ENCODE measurements around the gene NOS1AP. TPM values are rescaled to one million over a fixed set of nuclear protein-coding genes. Genes with fewer than 3 reads are reported as not detected.

Gene NOS1AP
- total RNA-seq, 2 experiments from 2014 or later: not detected

DNA sequence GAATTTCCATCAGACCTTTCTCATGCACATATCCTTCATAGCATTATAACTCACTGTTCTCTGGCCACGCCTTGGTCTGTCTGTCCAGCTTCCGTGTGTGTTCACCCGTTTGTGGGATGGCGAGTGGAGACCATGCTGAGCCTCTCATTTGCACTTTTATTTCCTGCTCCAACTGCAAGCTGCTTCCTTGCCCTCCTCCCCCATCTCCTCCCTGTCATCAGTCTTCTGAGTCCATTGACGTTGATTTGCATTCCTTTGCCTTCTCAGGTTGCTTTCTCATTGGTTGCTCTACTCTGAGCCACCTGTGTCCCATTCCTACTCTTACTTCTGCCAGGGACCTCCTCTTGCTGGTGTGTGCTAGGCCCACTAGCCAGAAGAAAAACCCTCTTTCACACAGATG is 146.4 kb downstream of the NOS1AP start:
- H3K4me1 ChIP-seq (ENCODE audit: insufficient read depth, low read length, poor library complexity, severe bottlenecking): no peaks in the 10 kb centered on the region
- no peak overlapping the region for H3K4me3 ChIP-seq (ENCODE audit: low read depth, low read length, poor library complexity, severe bottlenecking)
- intact Hi-C loops (cut with micrococcal nuclease; ENCODE audit: unreplicated experiment): no loop called here
- no peak overlapping the region for H3K27ac ChIP-seq (ENCODE audit: low read depth, low read length, poor library complexity, severe bottlenecking)
- H2AFZ ChIP-seq (ENCODE audit: low read length): no peak overlapping the region
- no peak for DNase-seq (ENCODE audit: low spot score)
- no peak for TF ChIP-seq EZH2phosphoT487 (IDR thresholded peaks at IDR 0.05; ENCODE audit: borderline replicate concordance, low read depth, low read length)
- TF ChIP-seq, protein P1, sequence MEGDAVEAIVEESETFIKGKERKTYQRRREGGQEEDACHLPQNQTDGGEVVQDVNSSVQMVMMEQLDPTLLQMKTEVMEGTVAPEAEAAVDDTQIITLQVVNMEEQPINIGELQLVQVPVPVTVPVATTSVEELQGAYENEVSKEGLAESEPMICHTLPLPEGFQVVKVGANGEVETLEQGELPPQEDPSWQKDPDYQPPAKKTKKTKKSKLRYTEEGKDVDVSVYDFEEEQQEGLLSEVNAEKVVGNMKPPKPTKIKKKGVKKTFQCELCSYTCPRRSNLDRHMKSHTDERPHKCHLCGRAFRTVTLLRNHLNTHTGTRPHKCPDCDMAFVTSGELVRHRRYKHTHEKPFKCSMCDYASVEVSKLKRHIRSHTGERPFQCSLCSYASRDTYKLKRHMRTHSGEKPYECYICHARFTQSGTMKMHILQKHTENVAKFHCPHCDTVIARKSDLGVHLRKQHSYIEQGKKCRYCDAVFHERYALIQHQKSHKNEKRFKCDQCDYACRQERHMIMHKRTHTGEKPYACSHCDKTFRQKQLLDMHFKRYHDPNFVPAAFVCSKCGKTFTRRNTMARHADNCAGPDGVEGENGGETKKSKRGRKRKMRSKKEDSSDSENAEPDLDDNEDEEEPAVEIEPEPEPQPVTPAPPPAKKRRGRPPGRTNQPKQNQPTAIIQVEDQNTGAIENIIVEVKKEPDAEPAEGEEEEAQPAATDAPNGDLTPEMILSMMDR (conservative IDR thresholded peaks at IDR 0.05; ENCODE audit: low read length): no peak
- no TSS peak for BruUV-seq (replicated peaks)
- no peaks in the 10 kb centered on the region for H4K20me1 ChIP-seq (ENCODE audit: insufficient read depth, low read length)
- H3K79me2 ChIP-seq (ENCODE audit: insufficient read depth, low read depth, low read length): no peaks in the 10 kb centered on the region
- ChIA-PET POLR2A (no interaction called here), CTCF (ENCODE audit: unreplicated experiment) (no interaction called here)
- no peaks in the 10 kb centered on the region for H3K9me2 ChIP-seq (ENCODE audit: insufficient read depth, low read length)
- H3K4me2 ChIP-seq (ENCODE audit: low read length): no peak overlapping the region
- H3K36me3 ChIP-seq (ENCODE audit: insufficient read depth, low read length): no peaks in the 10 kb centered on the region
- H3K9me3 ChIP-seq (ENCODE audit: low read length): no peaks in the 10 kb centered on the region

DNA sequence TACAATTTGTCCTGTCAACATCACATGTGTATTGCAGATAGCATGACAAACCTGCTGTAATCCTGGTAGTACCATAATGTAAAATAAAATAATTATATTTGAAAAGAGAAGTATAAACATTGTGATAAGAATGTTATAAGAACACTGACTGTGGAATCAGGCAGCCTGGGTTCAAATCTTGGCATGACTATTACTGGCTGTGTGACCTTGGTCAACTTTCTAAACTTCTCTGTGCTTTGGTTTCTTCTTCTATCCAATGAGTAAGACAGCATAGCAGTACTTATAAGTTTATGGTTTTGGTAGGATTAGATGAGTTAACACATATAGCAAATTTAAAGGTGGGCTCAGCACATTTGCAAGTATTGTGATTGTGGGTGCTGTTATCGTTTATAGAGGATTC is 147.1 kb downstream of the NOS1AP start:
- Histone ChIP-seq H3K4me1 (ENCODE audit: insufficient read depth, low read length, poor library complexity, severe bottlenecking) (no peaks in the 10 kb centered on the region), H4K20me1 (ENCODE audit: insufficient read depth, low read length) (no peaks in the 10 kb centered on the region), H3K9me3 (ENCODE audit: low read length) (no peaks in the 10 kb centered on the region), H3K27ac (ENCODE audit: low read depth, low read length, poor library complexity, severe bottlenecking) (no peak overlapping the region), H3K4me3 (ENCODE audit: low read depth, low read length, poor library complexity, severe bottlenecking) (no peak overlapping the region), H3K36me3 (ENCODE audit: insufficient read depth, low read length) (no peaks in the 10 kb centered on the region), H3K4me2 (ENCODE audit: low read length) (no peak overlapping the region), H3K79me2 (ENCODE audit: insufficient read depth, low read depth, low read length) (no peaks in the 10 kb centered on the region), H3K9me2 (ENCODE audit: insufficient read depth, low read length) (no peaks in the 10 kb centered on the region), H2AFZ (ENCODE audit: low read length) (no peak overlapping the region)
- no TSS peak for BruUV-seq (replicated peaks)
- DNase-seq (ENCODE audit: low spot score): no peak
- no peak for TF ChIP-seq EZH2phosphoT487 (IDR thresholded peaks at IDR 0.05; ENCODE audit: borderline replicate concordance, low read depth, low read length)
- TF ChIP-seq, protein P1 (conservative IDR thresholded peaks at IDR 0.05; ENCODE audit: low read length): no peak
- ChIA-PET POLR2A (no interaction called here), CTCF (ENCODE audit: unreplicated experiment) (interaction anchor here (0.6 kb wide), 1 partner anchor 180 kb away, joined by 3 read pairs; no protein-coding TSS in a partner anchor)
- intact Hi-C loops (cut with micrococcal nuclease; ENCODE audit: unreplicated experiment): no loop called here

DNA sequence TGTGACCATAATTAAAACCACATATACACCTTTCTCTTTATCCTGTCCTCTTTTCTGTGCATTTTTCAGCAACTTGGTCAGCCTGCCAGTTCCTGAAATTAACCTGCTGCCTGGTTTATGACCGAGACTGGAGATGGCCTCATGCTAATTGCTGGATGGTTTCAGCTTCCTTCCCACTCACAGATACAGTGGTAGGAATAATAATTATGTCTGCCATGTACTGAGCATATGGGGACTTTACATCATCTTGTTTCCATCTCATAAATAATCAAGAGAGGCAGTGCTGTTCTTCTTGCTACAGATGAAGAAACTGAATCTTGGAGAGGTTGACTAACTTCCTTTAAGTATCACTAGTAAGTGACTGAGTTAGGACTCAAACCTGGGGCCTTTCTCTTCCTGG is 148.2 kb downstream of the NOS1AP start:
- TF ChIP-seq, protein P1 (conservative IDR thresholded peaks at IDR 0.05; ENCODE audit: low read length): no peak
- no peak for TF ChIP-seq EZH2phosphoT487 (IDR thresholded peaks at IDR 0.05; ENCODE audit: borderline replicate concordance, low read depth, low read length)
- Histone ChIP-seq H2AFZ (ENCODE audit: low read length) (no peak overlapping the region), H3K9me2 (ENCODE audit: insufficient read depth, low read length) (no peaks in the 10 kb centered on the region), H3K79me2 (ENCODE audit: insufficient read depth, low read depth, low read length) (no peaks in the 10 kb centered on the region), H3K4me3 (ENCODE audit: low read depth, low read length, poor library complexity, severe bottlenecking) (no peak overlapping the region), H3K9me3 (ENCODE audit: low read length) (no peaks in the 10 kb centered on the region), H3K4me2 (ENCODE audit: low read length) (no peak overlapping the region), H3K36me3 (ENCODE audit: insufficient read depth, low read length) (no peaks in the 10 kb centered on the region), H4K20me1 (ENCODE audit: insufficient read depth, low read length) (no peaks in the 10 kb centered on the region), H3K27ac (ENCODE audit: low read depth, low read length, poor library complexity, severe bottlenecking) (no peak overlapping the region), H3K4me1 (ENCODE audit: insufficient read depth, low read length, poor library complexity, severe bottlenecking) (no peaks in the 10 kb centered on the region)
- no TSS peak for BruUV-seq (replicated peaks)
- POLR2A ChIA-PET: no interaction called here
- CTCF ChIA-PET (ENCODE audit: unreplicated experiment): no interaction called here
- DNase-seq (ENCODE audit: low spot score): no peak
- intact Hi-C loops (cut with micrococcal nuclease; ENCODE audit: unreplicated experiment): no loop called here

All from OCI-LY7 (cell line).